ENCODE results near the gene SPPL3. TPM values are rescaled to one million over a fixed set of nuclear protein-coding genes. Genes with fewer than 3 reads are reported as not detected.

Gene SPPL3
- total RNA-seq, 2 experiments from 2014 or later = 29.5 to 48.2 TPM

DNA sequence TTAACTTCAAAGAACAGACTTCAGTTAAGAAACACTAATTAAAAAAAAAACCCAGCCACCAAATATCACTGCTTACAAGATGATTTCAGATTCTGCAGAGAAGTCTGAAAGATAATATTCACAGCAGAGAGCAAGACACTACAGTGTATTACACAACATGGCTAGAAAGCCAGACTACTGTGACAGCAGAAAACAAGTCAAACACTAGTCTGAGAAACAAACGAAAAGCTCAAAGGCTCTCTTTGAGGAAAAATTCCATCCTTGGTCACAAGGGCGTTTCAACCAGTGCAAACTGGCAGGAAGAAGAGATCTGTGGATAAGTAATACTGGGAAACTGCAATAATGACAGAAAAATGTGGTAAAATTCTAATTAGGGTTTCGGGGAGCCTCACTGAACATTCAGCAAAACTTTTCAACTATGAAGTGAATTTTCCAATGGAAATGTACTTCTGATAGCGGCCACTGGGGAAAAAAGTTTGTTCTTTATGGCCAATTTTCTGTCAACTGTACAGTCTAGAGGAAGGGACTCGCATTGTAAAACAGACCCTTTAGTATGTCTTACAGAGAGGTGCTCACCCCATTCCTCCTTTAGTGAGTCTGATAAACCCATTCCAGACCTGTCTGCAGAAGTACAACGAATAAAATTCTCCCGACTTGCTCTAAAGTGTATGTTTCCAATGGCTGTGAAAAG, 128.2 kb downstream of the SPPL3 start:
- Mint-ChIP-seq H3K9me3 (ENCODE audit: low read depth) (no peaks in the 10 kb centered on the region), H3K27ac (peak overlapping the region; percentile 55), H3K36me3 (ENCODE audit: low read depth) (peaks cover 12% of the 10 kb centered on the region), H3K27me3 (no peaks in the 10 kb centered on the region), H3K4me1 (peaks cover 26% of the 10 kb centered on the region), H3K4me3 (no peak overlapping the region)
- CTCF ChIA-PET = interaction anchor here (0.9 to 2.2 kb wide), 5 partner anchors 9 to 62 kb away, joined by 3 to 6 read pairs (median 4); no protein-coding TSS in a partner anchor
- ATAC-seq = no peak
- POLR2A ChIA-PET = no interaction called here
- intact Hi-C loops (cut with DNase I, micrococcal nuclease) = no loop called here
- no peak for DNase-seq

DNA sequence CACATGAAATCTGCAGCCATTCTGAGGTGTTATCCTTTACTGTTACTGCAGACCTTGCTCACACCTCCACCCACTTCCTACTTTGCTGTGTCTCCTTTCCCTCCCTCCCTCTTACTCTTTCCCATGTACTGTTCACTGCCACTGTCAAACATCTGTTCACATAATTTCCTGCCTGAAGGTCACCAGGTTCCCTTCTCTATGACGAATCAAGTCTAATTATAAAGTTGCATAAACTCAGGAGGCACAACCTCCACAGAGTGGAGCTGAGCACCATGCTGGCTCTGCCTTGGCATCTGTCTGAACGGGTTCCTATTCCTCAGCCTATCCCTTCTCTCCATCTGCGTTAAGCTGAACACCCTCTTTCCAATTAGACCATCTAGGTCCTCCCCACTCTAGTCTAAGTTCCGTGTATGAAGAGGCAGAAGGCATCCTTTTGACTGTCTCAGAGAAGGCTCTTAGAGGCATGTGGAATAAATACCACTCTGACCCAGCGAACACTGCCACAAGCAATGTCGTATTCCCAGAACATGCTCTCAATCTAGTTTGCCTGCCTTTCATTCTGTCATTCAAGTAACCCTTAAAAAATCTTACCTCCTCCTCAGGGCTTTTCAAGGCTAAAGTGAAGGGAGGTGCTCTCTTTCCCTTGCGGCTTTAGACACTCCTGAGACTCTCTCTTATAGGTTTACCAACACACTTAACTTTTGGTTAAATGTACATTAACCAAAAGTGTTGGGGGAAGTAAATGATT, 129.8 kb downstream of the SPPL3 start:
- ChIA-PET POLR2A (no interaction called here), CTCF (interaction anchor here (0.7 kb wide), 1 partner anchor 25 kb away, joined by 3 read pairs; no protein-coding TSS in a partner anchor)
- Mint-ChIP-seq H3K9me3 (ENCODE audit: low read depth) (no peaks in the 10 kb centered on the region), H3K4me1 (peaks cover 26% of the 10 kb centered on the region), H3K4me3 (no peak overlapping the region), H3K27ac (peak overlapping the region; percentile 64), H3K36me3 (ENCODE audit: low read depth) (peaks cover 10% of the 10 kb centered on the region), H3K27me3 (no peaks in the 10 kb centered on the region)
- intact Hi-C loops (cut with DNase I, micrococcal nuclease) = no loop called here
- ATAC-seq (peak; percentile 89), DNase-seq (no peak)

DNA sequence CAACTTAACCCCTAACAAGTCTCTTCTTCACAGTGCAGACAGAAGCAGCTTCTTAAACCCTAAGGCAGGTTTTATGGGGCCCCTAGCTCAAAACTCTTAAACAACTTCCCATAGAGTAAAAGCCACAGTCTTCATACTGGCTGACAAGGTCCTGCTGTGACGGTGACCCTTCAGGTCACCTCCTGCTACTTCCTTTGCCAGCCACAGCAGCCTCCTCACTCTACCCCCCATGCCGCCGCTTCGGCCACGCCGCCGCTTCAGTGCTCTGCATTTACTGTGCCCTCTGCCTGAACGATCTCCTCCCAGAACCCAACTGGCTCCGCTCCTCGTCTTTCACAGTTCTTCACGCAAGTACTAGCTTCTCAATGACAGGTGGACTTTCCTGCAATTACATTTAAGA, 133.1 kb downstream of the SPPL3 start:
- Mint-ChIP-seq H3K4me3 (no peak overlapping the region), H3K27me3 (no peaks in the 10 kb centered on the region), H3K36me3 (ENCODE audit: low read depth) (peaks cover 19% of the 10 kb centered on the region), H3K27ac (peak overlapping the region; percentile 63), H3K9me3 (ENCODE audit: low read depth) (no peaks in the 10 kb centered on the region), H3K4me1 (peaks cover 19% of the 10 kb centered on the region)
- ChIA-PET POLR2A (no interaction called here), CTCF (no interaction called here)
- no peak for DNase-seq
- no peak for ATAC-seq
- intact Hi-C loops (cut with DNase I, micrococcal nuclease) = no loop called here

DNA sequence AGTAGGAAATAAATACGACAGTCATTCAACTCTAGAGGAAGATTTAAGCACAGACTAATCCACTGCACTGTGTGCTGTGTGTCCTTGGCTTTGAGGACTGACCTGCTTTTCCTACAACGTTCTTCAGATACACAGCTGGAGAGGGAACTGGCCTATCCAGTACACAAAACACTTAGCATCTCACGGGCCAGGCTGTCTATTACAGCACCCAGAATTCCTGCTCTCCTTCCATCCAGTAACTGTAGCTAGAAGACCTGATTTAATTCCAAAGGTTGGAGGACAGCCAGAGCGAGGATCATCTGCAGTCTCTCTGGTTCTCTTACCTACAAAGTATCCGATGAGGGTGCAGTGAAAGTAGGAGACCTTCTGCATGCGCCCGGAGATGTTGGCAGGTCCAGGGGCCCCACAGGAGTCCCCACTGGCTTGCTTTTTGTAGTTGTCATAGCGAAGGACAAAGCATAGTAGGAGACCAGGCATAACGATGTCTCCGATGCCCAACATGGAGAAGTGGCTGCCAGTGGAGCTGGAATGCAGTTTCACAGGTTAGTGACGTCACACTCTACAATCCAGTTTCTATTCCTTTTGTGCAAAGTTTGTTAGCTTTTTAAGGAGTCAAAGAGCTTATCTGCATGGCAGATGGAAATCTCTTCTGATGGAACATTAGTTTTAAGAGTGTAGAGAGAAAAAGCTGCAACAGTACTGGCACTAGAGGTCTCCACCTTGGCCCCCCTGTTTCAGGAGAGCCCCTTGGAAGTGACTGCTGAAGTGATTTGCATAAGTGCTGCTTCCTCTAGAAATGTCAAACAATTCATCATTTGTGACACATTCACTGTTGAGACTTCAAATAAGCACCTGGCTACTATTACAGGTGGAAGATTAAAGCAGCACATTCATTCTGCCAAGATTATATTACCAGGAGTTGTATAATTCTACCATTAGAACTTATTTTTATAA, 136.8 kb downstream of the SPPL3 start:
- H3K4me3 Mint-ChIP-seq = no peak overlapping the region
- H3K27me3 Mint-ChIP-seq = no peaks in the 10 kb centered on the region
- no peaks in the 10 kb centered on the region for H3K9me3 Mint-ChIP-seq (ENCODE audit: low read depth)
- DNase-seq (no peak), ATAC-seq (no peak)
- peaks cover 28% of the 10 kb centered on the region for H3K36me3 Mint-ChIP-seq (ENCODE audit: low read depth)
- ChIA-PET POLR2A (no interaction called here), CTCF (interaction anchor here (0.6 to 1.4 kb wide), 3 partner anchors 19 to 204 kb away, joined by 3 read pairs; no protein-coding TSS in a partner anchor)
- intact Hi-C loops (cut with DNase I, micrococcal nuclease) = no loop called here
- H3K4me1 Mint-ChIP-seq = peaks cover 2% of the 10 kb centered on the region
- H3K27ac Mint-ChIP-seq = no peak overlapping the region

DNA sequence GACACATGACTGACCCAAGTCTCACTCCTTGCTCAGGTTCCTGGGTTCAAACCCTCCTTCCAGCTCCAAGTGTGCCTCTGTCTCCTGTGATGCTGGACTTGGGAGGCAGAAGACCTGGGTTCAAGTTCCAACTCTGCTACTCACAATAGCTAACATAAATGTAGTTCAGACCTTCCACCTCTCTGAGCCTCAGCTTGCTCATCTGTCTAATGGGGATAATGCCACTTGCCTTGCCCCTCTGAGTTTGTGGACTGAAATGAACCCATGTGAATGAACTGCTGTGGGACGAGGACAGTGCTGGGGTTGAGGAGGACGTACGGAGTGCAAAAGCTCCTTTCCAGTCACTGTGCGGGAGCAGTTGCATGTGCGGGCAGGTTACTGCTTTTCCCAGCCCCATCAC, 137.6 kb downstream of the SPPL3 start:
- Mint-ChIP-seq H3K36me3 (ENCODE audit: low read depth) (peaks cover 32% of the 10 kb centered on the region), H3K27me3 (no peaks in the 10 kb centered on the region), H3K27ac (no peak overlapping the region), H3K9me3 (ENCODE audit: low read depth) (no peaks in the 10 kb centered on the region), H3K4me1 (peaks cover 4% of the 10 kb centered on the region), H3K4me3 (no peak overlapping the region)
- ChIA-PET POLR2A (interaction anchor here (0.7 kb wide), 1 partner anchor 177 kb away, joined by 3 read pairs; no protein-coding TSS in a partner anchor), CTCF (interaction anchor here (0.6 to 1.4 kb wide), 3 partner anchors 91 to 399 kb away, joined by 3 read pairs; no protein-coding TSS in a partner anchor)
- ATAC-seq (no peak), DNase-seq (no peak)
- intact Hi-C loops (cut with DNase I, micrococcal nuclease) = no loop called here

DNA sequence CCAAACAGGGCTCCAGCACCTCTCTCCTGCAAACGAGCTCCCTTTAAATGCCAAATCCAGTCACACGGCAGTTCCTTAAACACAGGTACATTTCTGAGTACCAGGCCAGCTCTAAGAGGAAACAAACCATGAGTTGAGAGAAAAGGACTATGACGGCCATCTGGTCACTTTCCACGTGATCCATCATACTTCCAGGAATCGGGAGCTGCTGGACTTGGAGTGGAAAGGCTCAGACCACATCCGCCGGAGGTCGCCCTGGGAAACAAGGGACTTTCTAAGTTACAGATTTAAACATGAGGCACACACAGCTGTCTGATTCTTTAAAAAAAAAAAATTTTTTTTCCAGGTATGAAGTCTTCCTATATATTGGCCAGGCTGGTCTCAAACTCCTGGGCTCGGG, 139.3 kb downstream of the SPPL3 start:
- intact Hi-C loops (cut with DNase I, micrococcal nuclease) = no loop called here
- no peaks in the 10 kb centered on the region for H3K27me3 Mint-ChIP-seq
- ChIA-PET CTCF (interaction anchor here (1.4 kb wide), 1 partner anchor 92 kb away, joined by 3 read pairs; no protein-coding TSS in a partner anchor), POLR2A (interaction anchor here (0.5 to 0.8 kb wide), 2 partner anchors 35 to 269 kb away, joined by 4 to 14 read pairs; partner anchors contain the start of gene DYNLL1)
- no peak overlapping the region for H3K4me3 Mint-ChIP-seq
- ATAC-seq (no peak), DNase-seq (no peak)
- no peak overlapping the region for H3K27ac Mint-ChIP-seq
- H3K4me1 Mint-ChIP-seq = peaks cover 16% of the 10 kb centered on the region
- H3K9me3 Mint-ChIP-seq (ENCODE audit: low read depth) = no peaks in the 10 kb centered on the region
- peaks cover 32% of the 10 kb centered on the region for H3K36me3 Mint-ChIP-seq (ENCODE audit: low read depth)

DNA sequence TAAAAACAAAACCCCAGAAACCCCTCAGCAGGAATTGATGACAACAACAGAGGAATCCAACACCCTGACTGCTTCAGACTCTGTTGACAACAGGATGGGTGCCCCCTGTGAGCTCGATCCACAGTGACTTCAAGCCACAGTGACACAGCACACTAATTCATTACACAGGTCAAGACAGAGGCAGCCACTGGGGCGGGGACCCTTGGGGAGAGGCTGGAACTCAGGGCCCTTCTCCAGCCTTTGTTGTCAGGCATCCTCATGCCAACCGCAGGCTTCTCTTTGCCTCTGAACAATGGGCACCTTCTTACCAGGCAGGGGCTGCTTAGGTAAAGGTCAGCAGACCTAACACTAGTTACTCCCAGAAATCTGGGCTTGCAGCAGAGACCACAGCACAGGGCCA, 140.9 kb downstream of the SPPL3 start:
- Mint-ChIP-seq H3K4me1 (peaks cover 19% of the 10 kb centered on the region), H3K27me3 (no peaks in the 10 kb centered on the region), H3K36me3 (ENCODE audit: low read depth) (peaks cover 28% of the 10 kb centered on the region), H3K4me3 (no peak overlapping the region), H3K27ac (peak overlapping the region; percentile 51), H3K9me3 (ENCODE audit: low read depth) (no peaks in the 10 kb centered on the region)
- no peak for DNase-seq
- ATAC-seq = no peak
- ChIA-PET POLR2A (no interaction called here), CTCF (interaction anchor here (0.8 kb wide), 1 partner anchor 181 kb away, joined by 3 read pairs; no protein-coding TSS in a partner anchor)
- intact Hi-C loops (cut with DNase I, micrococcal nuclease) = no loop called here

DNA sequence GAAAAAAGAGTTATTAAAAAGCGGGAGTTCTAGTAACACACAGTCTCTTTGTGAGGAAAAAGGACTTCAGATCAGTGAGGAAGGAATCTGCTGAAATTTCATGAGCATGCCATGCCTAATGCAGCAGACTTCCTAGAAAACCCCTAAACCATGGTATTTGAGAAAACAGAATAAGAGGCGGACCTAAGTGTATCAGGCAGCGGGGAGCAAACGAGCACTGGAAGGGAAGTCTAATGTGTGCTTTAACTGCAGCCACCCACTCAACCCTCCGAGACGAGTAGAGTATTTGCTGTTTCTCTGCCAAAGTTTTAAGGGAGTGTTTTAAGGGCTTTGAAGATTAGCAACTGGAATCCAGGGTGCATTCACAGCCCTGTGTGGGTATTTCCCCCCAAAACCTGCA, 142.1 kb downstream of the SPPL3 start:
- DNase-seq (no peak), ATAC-seq (no peak)
- ChIA-PET CTCF (interaction anchor here (1.2 to 1.6 kb wide), 2 partner anchors 11 to 89 kb away, joined by 5 read pairs; no protein-coding TSS in a partner anchor), POLR2A (interaction anchor here (0.6 kb wide), 1 partner anchor 73 kb away, joined by 3 read pairs; no protein-coding TSS in a partner anchor)
- no peak overlapping the region for H3K27ac Mint-ChIP-seq
- no peaks in the 10 kb centered on the region for H3K9me3 Mint-ChIP-seq (ENCODE audit: low read depth)
- peaks cover 19% of the 10 kb centered on the region for H3K4me1 Mint-ChIP-seq
- H3K27me3 Mint-ChIP-seq = no peaks in the 10 kb centered on the region
- H3K4me3 Mint-ChIP-seq = no peak overlapping the region
- intact Hi-C loops (cut with DNase I, micrococcal nuclease) = no loop called here
- peaks cover 24% of the 10 kb centered on the region for H3K36me3 Mint-ChIP-seq (ENCODE audit: low read depth)

DNA sequence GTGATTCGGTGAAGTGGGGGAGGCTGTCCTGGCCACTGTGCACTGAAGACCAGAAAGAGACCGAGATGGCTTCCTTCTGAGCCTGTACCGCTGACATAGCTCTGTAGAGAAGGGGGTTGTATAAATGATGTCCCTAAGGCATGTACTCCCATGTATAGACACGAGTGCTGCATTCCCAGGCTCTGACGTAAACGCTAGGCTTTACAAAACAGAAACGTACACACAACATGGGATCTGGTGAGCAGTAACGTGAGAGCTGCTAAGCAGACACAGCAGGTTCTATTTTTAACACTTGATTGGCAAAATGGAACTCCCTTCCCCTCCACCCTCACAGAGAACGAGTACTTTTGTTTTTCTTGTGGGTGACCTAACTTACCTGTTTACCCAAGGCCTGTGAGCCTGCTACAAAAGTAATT, 142.6 kb downstream of the SPPL3 start:
- Mint-ChIP-seq H3K9me3 (ENCODE audit: low read depth) (no peaks in the 10 kb centered on the region), H3K4me3 (no peak overlapping the region), H3K27me3 (no peaks in the 10 kb centered on the region), H3K4me1 (peaks cover 19% of the 10 kb centered on the region), H3K36me3 (ENCODE audit: low read depth) (peaks cover 20% of the 10 kb centered on the region), H3K27ac (no peak overlapping the region)
- DNase-seq = no peak
- CTCF ChIA-PET = interaction anchor here (1.2 to 1.6 kb wide), 2 partner anchors 11 to 90 kb away, joined by 5 read pairs; no protein-coding TSS in a partner anchor
- POLR2A ChIA-PET = interaction anchor here (0.6 kb wide), 1 partner anchor 73 kb away, joined by 3 read pairs; no protein-coding TSS in a partner anchor
- ATAC-seq = no peak
- intact Hi-C loops (cut with DNase I, micrococcal nuclease) = no loop called here

DNA sequence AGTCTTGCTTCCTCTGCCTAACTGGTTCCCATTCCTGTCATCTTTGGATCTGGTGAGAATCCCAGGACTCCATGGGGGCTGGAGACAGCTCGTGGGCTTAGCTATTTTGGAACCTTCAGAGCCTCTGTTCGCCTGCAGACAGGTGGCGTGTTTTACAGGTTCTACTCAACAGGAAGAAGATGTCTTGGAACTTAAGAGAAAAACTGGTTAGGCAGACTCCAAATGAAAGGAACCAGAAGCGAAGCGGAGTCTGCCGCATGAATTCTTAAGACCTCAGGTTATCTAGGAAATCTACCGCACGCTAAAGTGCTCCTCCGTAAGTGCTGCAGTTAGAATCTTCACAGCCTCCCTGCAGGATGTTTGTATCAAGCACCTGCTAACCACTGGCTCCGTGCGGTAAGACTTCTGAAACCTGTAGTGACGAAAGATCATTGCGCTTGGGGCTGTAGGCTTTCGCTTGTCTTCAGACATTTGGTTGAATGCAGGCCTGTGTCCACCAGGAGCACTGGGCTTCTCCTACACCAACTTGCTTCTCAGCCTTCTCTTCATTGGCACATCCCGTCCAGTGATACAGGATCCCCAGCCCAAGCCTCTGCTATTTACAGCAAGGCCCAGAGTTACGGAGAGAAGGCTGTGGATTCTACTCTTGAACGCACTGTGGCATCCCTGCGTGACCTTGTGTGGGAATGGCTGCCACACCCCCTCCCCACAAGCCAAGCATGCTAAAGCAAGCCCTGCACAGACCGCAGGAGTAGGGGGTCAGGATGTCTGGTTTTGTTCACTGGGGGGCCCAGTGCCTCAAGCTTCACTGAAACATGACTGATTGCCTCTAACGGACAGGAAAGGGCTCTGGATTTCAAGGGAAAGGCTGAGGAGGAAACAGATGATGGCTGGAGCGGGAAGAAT, 143.6 kb downstream of the SPPL3 start:
- intact Hi-C loops (cut with DNase I, micrococcal nuclease) = no loop called here
- CTCF ChIA-PET = interaction anchor here (2.2 kb wide), 1 partner anchor 199 kb away, joined by 5 read pairs; no protein-coding TSS in a partner anchor
- H3K4me3 Mint-ChIP-seq = no peak overlapping the region
- peak; percentile 59 for ATAC-seq
- DNase-seq = peak; percentile 44
- H3K4me1 Mint-ChIP-seq = peaks cover 19% of the 10 kb centered on the region
- H3K27ac Mint-ChIP-seq = peak overlapping the region; percentile 76
- H3K9me3 Mint-ChIP-seq (ENCODE audit: low read depth) = no peaks in the 10 kb centered on the region
- H3K36me3 Mint-ChIP-seq (ENCODE audit: low read depth) = peaks cover 14% of the 10 kb centered on the region
- POLR2A ChIA-PET = no interaction called here
- no peaks in the 10 kb centered on the region for H3K27me3 Mint-ChIP-seq

Measured in activated CD4-positive, alpha-beta T cell treated with anti-CD3 and anti-CD28 coated beads for 36 hours (primary cell).